ENCODE results near the gene LCNL1. TPM values are rescaled to one million over a fixed set of nuclear protein-coding genes. Genes with fewer than 3 reads are reported as not detected.

Gene LCNL1
- total and polyA plus RNA-seq, 4 donors: 0.01 to 0.08 TPM; not detected in 2

- DNase-seq (ENCODE audit: low spot score): no peak
- no peak overlapping the region for H3K4me3 ChIP-seq (ENCODE audit: low read depth in 1 of 3, low read length in 3 of 3)
- WGBS: 75% methylated on average over 17 of the region's 17 CpGs
- no peak for TF ChIP-seq JUND (IDR thresholded peaks at IDR 0.05)
- TF ChIP-seq GABPA (IDR thresholded peaks at IDR 0.05 in 1 of 2, conservative IDR thresholded peaks at IDR 0.05 in 1 of 2): no peak
- TF ChIP-seq, protein P1, sequence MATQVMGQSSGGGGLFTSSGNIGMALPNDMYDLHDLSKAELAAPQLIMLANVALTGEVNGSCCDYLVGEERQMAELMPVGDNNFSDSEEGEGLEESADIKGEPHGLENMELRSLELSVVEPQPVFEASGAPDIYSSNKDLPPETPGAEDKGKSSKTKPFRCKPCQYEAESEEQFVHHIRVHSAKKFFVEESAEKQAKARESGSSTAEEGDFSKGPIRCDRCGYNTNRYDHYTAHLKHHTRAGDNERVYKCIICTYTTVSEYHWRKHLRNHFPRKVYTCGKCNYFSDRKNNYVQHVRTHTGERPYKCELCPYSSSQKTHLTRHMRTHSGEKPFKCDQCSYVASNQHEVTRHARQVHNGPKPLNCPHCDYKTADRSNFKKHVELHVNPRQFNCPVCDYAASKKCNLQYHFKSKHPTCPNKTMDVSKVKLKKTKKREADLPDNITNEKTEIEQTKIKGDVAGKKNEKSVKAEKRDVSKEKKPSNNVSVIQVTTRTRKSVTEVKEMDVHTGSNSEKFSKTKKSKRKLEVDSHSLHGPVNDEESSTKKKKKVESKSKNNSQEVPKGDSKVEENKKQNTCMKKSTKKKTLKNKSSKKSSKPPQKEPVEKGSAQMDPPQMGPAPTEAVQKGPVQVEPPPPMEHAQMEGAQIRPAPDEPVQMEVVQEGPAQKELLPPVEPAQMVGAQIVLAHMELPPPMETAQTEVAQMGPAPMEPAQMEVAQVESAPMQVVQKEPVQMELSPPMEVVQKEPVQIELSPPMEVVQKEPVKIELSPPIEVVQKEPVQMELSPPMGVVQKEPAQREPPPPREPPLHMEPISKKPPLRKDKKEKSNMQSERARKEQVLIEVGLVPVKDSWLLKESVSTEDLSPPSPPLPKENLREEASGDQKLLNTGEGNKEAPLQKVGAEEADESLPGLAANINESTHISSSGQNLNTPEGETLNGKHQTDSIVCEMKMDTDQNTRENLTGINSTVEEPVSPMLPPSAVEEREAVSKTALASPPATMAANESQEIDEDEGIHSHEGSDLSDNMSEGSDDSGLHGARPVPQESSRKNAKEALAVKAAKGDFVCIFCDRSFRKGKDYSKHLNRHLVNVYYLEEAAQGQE (IDR thresholded peaks at IDR 0.05): no peak
- no peak for TF ChIP-seq YY1 (IDR thresholded peaks at IDR 0.05)
- TF ChIP-seq, protein P2, sequence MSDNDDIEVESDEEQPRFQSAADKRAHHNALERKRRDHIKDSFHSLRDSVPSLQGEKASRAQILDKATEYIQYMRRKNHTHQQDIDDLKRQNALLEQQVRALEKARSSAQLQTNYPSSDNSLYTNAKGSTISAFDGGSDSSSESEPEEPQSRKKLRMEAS (IDR thresholded peaks at IDR 0.05): no peak
- peaks cover 0 to 6% (median under 1%) of the 10 kb centered on the region in 4 donors for H3K27me3 ChIP-seq (ENCODE audit: control insufficient read depth in 4 of 4, insufficient read depth in 4 of 4, low read length in 3 of 4)
- H3K9ac ChIP-seq (ENCODE audit: low read depth in 1 of 2, low read length in 2 of 2): no peak overlapping the region
- H3K27ac ChIP-seq (ENCODE audit: low read depth in 1 of 2, low read length in 2 of 2): no peak overlapping the region
- H3K4me1 ChIP-seq (ENCODE audit: control insufficient read depth in 4 of 4, insufficient read depth in 4 of 4, low read length in 3 of 4): peaks cover 0 to 9% (median 5%) of the 10 kb centered on the region in 4 donors
- H3K9me3 ChIP-seq (ENCODE audit: control insufficient read depth in 4 of 4, low read length in 3 of 4): no peaks in the 10 kb centered on the region
- H3K36me3 ChIP-seq (ENCODE audit: control insufficient read depth in 4 of 4, insufficient read depth in 3 of 4, low read depth in 1 of 4, low read length in 3 of 4): no peaks in the 10 kb centered on the region
Observed at GRCh38 chr9:136981588-136982231, 1.1 kb upstream of the LCNL1 start.

- Histone ChIP-seq H3K27ac (ENCODE audit: low read depth in 1 of 2, low read length in 2 of 2) (no peak overlapping the region), H3K36me3 (ENCODE audit: control insufficient read depth in 4 of 4, insufficient read depth in 3 of 4, low read depth in 1 of 4, low read length in 3 of 4) (no peaks in the 10 kb centered on the region), H3K4me3 (ENCODE audit: low read depth in 1 of 3, low read length in 3 of 3) (no peak overlapping the region), H3K4me1 (ENCODE audit: control insufficient read depth in 4 of 4, insufficient read depth in 4 of 4, low read length in 3 of 4) (peaks cover 0 to 5% (median 2%) of the 10 kb centered on the region in 4 donors), H3K27me3 (ENCODE audit: control insufficient read depth in 4 of 4, insufficient read depth in 4 of 4, low read length in 3 of 4) (peaks cover 0 to 6% (median under 1%) of the 10 kb centered on the region in 4 donors), H3K9me3 (ENCODE audit: control insufficient read depth in 4 of 4, low read length in 3 of 4) (no peaks in the 10 kb centered on the region), H3K9ac (ENCODE audit: low read depth in 1 of 2, low read length in 2 of 2) (no peak overlapping the region)
- no peak for DNase-seq (ENCODE audit: low spot score)
- 89% methylated on average over 9 of the region's 9 CpGs for WGBS
- TF ChIP-seq YY1 (IDR thresholded peaks at IDR 0.05) (no peak), ZBTB33 (IDR thresholded peaks at IDR 0.05) (no peak)
- TF ChIP-seq, protein P3, sequence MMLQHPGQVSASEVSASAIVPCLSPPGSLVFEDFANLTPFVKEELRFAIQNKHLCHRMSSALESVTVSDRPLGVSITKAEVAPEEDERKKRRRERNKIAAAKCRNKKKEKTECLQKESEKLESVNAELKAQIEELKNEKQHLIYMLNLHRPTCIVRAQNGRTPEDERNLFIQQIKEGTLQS (IDR thresholded peaks at IDR 0.05): no peak
Observed at GRCh38 chr9:136983167-136983566, 374 bp downstream of the LCNL1 start.

DNA sequence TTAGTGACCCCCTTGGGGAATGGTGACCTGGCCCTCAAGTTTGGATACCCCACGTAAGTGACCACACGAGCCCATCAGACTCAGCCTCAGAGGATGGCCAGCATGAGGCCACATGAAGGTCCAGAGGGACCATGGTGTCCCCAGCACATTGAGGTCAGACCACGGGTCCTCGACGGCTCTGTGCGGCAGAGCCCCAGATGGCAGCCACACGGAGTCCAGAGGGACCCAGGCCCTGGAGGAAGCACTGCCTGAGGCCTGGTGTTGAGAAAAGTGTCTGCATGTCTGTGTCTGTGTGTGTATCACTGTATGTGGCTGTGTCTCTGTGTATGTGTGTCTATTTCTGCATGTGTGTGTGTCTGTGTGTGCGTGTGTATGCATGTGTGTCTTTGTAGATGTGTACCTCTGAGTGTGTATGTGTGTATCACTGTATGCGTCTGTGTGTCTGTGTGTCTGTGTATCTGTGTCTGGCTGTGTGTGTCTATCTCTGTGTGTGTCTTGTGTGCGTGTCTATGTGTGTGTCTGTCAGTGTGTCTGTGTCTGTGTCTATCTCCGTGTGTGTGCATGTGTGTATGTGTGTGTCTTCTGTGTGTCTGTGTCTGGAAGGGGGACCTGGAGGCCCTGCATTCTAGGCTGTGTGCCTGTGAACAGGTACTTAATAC is 992 bp downstream of the LCNL1 start:
- Histone ChIP-seq H3K27me3 (ENCODE audit: control insufficient read depth in 4 of 4, insufficient read depth in 4 of 4, low read length in 3 of 4) (peaks cover 0 to 6% (median under 1%) of the 10 kb centered on the region in 4 donors), H3K36me3 (ENCODE audit: control insufficient read depth in 4 of 4, insufficient read depth in 3 of 4, low read depth in 1 of 4, low read length in 3 of 4) (no peaks in the 10 kb centered on the region), H3K27ac (ENCODE audit: low read depth in 1 of 2, low read length in 2 of 2) (no peak overlapping the region), H3K9me3 (ENCODE audit: control insufficient read depth in 4 of 4, low read length in 3 of 4) (no peaks in the 10 kb centered on the region), H3K4me1 (ENCODE audit: control insufficient read depth in 4 of 4, insufficient read depth in 4 of 4, low read length in 3 of 4) (peaks cover 0 to 4% (median 1%) of the 10 kb centered on the region in 4 donors), H3K9ac (ENCODE audit: low read depth in 1 of 2, low read length in 2 of 2) (no peak overlapping the region), H3K4me3 (ENCODE audit: low read depth in 1 of 3, low read length in 3 of 3) (no peak overlapping the region)
- WGBS: 89% methylated on average over 11 of the region's 11 CpGs
- no peak for DNase-seq (ENCODE audit: low spot score)
- TF ChIP-seq RXRA (IDR thresholded peaks at IDR 0.05): no peak
- TF ChIP-seq FOXA1 (IDR thresholded peaks at IDR 0.05): no peak
- no peak for TF ChIP-seq GABPA (IDR thresholded peaks at IDR 0.05 in 1 of 2, conservative IDR thresholded peaks at IDR 0.05 in 1 of 2)
- TF ChIP-seq NR2F2 (IDR thresholded peaks at IDR 0.05): no peak
- no peak for TF ChIP-seq HNF4A (conservative IDR thresholded peaks at IDR 0.05)
- TF ChIP-seq, protein P2 (IDR thresholded peaks at IDR 0.05): no peak
